ENCODE measurements around the gene ZNRF2.

- TF ChIP-seq CTCF (IDR thresholded peaks at IDR 0.05), result no peak
- TF ChIP-seq ZFX (IDR thresholded peaks at IDR 0.05; ENCODE audit: borderline replicate concordance), result no peak
These were observed 38.6 kb downstream of the ZNRF2 start for GRCh38 chr7:30323006-30323355.
